NT2/D1 (cell line): Measurements from ENCODE around the gene TEAD3.

ENCODE experiments used
- SUZ12 ChIP-seq: IDR thresholded peaks from 2 replicates; pipeline ENCODE4 v1.6.1; 2011; ENCODE audit not compliant: insufficient read length, insufficient read depth; ENCODE audit errors: extremely low read depth
- YY1 ChIP-seq: IDR thresholded peaks from 2 replicates; pipeline ENCODE4 v1.6.1; 2011; ENCODE audit not compliant: insufficient read length, insufficient read depth
- ZNF274 ChIP-seq: IDR thresholded peaks from 2 replicates; pipeline ENCODE4 v1.6.1; 2011; ENCODE audit warnings: mild to moderate bottlenecking, low read depth, low read length

DNA sequence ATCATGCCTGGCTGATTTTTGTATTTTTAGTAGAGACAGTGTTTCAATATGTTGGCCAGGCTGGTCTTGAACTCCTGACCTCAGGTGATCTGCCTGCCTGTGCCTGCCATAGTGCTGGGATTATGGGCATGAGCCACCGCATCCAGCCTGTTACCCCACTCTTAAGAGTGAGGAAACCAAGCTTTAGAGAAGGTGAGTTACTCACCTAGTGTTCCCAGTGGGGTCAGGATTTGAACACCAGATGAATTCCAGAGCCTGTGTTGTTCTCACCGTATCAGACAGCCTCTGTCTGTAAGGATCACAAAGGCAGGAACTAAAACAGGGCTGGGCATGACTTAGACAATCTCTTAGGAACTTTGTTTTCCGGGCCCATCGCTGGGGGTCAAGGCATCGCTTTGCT, 54.2 kb downstream of the TEAD3 start:
- TF ChIP-seq YY1 (no peak), SUZ12 (no peak), ZNF274 (no peak)
